ENCODE results near the gene L3MBTL3. TPM values are rescaled to one million over a fixed set of nuclear protein-coding genes. Genes with fewer than 3 reads are reported as not detected.

The L3MBTL3 gene
- total RNA-seq, 1 donor from 2014 or later = 5.5 TPM

DNA sequence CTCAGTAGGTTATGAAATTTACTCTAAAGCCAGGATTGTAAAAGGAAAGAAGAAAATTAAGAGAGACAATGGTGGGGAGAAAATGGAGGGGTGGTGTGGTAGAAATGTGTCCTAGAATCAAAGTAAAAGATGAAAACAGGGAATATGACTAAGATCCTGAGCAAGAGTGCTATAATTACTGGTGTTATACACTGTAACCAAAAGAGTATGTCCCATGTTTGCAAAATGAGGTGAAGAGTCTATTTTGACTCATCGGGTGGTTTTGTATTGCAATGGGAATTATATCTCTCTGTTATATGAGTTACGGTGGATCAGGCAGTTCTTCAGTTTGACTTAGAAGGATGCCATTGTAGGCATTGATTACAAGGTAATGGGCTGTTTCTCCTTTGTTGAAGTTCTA lies 8.5 kb downstream of the L3MBTL3 start:
- DNase-seq (ENCODE audit: low spot score) (no peak), ATAC-seq (no peak)

DNA sequence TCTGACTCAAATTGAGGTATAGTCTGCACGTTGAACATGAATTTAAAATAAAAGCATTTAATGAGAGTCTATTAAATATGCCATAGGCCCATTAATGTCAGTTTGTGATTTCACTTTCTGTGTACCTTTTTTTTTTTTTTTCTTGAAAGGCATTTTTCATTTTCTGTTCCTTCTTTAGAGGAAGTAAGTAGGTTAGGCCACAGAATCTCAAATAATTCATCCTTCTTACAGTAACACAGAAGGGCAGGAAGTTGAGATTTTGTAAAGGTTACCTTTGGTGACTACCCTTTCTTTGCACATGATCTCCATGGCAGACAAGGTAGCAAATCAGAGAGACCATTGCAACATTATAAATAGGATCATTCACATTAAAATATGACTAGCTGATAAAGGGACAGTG lies 9.6 kb downstream of the L3MBTL3 start:
- ATAC-seq = no peak
- no peak for DNase-seq (ENCODE audit: low spot score)

DNA sequence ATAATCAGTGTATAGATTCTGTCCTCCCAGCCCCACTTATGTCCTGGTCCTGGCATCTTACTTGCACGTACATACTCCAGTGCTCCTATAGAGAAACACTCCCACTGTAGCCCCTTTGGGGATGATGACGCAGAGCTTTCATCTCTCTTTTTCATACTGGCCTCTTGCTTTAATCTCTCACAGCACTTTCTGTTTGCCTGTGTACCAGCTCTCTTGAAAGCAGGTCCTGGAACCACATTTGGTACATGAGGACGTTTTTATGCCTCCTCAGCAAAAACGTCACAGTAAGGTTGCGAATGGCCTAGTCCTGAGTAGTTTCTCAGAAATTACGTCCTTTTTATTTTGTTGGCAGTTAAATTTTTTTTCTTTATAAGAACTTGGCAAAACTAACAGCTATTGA lies 10.8 kb downstream of the L3MBTL3 start:
- DNase-seq (ENCODE audit: low spot score) = no peak
- no peak for ATAC-seq

DNA sequence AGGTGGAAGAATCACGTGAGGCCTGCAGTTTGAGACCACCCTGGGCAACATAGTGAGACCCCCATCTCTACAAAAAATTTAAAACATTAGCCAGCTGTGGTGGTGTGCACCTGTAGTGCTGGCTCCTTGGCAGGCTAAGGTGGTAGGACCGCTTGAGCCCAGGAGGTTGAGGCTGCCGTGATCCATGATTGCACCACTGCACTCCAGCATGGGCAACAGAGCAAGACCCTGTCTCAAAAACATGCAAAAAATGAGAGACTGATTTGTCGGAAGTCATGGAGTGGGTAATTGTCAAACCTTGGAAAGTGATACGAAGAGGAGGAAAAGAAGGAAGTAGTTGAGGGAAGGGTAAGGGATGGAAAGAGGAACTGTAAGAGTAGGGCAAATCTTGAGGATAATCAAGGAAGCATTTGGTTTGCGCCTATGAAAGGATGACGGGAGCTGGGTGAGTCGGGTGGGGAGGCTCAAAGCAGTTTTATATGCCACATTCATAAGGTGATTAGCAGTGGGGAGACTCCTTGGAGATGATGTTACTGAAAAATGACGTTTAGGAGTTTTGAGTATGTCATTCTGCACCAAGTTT lies 14.5 kb downstream of the L3MBTL3 start:
- ATAC-seq = no peak
- no peak for DNase-seq (ENCODE audit: low spot score)

DNA sequence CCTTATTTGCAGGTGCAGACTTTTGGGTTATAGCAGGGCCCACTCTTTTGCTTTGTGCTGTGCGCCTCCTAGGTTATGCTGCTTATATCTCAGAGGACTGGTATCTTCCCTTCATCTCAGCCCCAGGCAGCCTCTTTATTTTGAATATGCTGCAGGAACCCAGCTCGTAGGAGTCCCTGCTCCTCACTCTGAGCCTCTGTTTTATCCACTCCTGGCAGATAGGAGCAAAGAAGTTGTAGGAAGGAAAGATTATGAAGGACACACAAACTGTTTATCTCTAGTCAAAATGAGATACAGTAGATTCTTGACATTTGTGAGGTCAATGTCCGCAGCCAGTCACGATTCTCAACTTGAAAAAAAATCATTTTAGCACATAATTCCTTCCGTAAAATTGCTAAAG lies 15.6 kb downstream of the L3MBTL3 start:
- DNase-seq (ENCODE audit: low spot score) = no peak
- no peak for ATAC-seq

DNA sequence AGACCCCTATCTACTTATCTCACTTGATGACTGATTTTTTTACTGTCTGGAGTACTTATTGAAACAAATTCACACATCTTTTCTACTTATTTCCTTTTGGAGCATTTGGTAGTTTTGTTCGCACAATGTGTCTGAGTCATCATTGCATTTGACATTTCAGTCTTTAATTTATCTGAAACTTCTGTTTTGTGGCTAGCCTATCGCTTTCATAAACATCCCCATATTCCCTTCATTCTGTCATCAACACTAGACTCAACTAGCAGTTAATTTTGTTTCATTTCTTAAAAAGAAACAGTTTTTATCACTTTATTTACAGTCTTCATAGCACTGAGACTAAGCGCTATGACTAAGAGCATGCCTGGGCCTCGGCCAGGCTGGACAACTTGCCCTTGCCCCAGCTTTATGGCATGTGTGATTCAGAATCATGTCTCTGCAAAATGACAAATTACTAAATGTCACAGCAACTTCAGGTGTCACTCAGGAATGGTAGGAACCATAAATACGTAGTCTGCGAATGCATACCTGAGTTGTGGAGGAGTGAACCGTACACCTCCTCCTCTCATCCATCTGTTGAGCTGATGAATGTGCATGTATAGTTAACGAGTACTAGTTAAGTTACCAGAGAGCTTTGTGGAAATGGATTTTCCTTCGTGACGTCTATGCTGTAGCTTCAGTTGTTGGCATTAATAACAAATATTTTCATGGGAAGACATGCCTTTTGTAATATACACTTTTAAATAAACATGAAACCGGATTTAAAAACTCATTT lies 16.2 kb downstream of the L3MBTL3 start:
- DNase-seq (ENCODE audit: low spot score) = no peak
- no peak for ATAC-seq

DNA sequence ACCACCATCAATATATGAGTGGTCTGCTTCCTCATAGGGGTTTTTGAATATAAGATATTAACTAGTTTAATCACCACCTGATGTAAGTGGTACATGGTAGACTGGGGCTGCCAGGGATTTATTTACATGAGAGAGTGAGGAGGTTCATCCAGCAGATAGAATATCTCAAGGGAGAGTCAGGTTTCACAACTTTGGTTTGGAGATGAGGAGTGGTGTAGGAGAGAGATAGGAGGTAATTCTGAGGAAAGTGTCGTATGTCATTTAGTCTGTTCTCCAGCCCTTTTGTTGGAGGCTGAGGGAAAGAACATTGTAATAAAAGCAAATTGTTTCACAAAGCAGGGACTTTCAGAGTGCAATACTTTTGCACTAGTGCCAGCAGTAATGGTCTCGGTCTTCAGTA lies 16.8 kb downstream of the L3MBTL3 start:
- ATAC-seq (no peak), DNase-seq (ENCODE audit: low spot score) (no peak)

DNA sequence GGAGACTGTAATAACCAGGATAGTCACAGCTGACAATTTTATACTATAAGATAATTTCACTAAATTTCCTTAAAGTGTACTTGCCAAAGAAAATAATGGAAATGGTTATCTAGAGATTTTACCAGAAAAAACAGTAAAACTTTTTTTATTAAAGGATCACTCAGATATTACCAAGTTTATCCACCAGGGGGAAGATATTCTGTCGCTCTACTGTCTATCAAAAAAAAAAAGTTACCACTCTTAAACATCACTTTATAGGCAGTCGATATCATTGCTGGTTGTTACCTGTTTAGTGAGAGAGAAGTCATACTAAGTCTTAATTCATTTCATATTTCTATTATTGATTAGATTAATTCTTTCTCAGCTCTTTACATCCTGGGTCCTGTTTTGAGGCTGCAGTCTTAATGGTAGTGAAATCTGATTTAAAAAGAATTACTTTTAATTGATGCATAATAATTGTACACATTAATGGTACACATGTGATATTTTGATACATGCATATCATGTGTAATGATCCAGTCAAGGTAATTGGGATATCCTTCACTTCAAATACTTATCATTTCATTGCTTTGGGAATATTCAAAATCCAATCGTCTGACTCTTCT lies 18.9 kb downstream of the L3MBTL3 start:
- ATAC-seq (no peak), DNase-seq (ENCODE audit: low spot score) (no peak)

DNA sequence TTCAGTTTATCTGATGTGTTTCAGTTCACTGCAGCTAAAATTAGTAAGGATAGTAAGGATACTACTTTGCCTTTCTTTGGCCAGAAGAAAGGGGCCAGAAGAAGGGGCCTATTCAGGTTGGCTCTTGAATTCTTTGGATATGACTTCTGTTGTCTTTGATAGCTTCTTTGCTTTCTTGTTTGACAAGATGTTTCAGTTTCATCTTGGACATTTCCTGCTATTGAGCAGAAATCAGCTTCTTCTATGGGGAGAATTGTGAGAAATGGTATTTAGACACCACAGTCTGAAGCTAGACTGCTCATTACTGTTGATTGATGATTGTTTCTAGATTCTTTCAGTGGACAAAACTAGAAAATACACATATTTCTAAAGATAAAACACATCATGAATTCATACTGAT lies 23.2 kb downstream of the L3MBTL3 start:
- ATAC-seq = no peak
- DNase-seq (ENCODE audit: low spot score) = no peak

DNA sequence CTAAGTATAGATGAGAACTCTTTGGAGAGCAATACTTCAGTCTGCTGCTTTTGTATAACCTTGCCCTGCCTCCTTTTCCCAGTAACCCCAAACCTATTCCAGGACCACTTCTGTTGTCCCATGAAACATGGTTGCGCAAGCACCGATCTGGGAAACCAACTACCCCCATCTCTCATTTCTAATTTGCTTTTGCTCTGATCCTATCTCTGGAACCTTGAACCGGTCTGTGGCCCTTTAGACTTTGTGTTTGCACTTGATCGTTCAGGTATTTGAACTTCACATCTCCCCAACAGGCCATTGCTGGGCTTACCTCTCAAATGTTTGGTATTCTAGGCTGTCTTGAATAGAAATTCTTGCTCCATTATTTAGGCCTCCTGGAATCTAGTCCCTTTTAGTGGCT lies 25.0 kb downstream of the L3MBTL3 start:
- ATAC-seq = peak; percentile 89
- DNase-seq (ENCODE audit: low spot score) = peak; percentile 71

DNA sequence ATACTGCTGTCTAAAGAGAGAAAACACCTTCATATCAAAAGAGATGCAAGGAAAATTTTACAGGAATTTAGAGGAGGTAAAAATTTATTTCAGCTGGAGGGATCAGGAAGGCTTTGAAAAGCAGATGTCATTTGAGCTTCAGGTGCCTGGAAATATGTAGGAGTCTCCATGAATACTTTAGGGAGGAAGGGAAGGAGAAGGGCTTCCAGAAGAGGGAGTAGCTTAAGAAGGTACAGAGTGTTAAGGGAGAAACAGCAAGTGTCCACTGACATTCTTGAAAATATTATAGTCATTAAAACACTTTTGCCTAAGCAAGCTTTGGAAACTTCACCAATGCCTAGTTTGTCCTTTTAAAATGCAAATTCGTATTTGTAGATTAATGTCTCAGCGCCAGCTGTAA lies 27.2 kb downstream of the L3MBTL3 start:
- DNase-seq (ENCODE audit: low spot score) = no peak
- ATAC-seq = no peak

DNA sequence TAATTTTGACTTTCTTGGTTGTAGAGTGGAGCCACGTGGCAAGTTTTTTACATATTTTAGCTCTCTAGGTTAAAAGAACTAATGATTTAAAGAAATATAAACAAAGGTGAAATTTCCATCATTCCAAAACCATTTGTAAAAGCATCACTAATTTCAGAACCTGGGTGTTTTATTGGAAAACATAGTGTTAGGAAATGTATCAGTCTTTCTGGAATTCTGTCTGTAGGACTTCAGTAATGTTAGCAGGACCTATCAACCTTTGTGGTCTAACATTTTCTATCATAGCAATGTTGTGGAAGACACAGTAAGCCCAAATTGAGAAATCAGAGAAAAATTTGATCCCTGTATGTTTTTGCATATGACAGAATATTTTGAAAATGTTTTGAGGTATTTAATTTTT lies 28.3 kb downstream of the L3MBTL3 start:
- ATAC-seq (no peak), DNase-seq (ENCODE audit: low spot score) (no peak)

DNA sequence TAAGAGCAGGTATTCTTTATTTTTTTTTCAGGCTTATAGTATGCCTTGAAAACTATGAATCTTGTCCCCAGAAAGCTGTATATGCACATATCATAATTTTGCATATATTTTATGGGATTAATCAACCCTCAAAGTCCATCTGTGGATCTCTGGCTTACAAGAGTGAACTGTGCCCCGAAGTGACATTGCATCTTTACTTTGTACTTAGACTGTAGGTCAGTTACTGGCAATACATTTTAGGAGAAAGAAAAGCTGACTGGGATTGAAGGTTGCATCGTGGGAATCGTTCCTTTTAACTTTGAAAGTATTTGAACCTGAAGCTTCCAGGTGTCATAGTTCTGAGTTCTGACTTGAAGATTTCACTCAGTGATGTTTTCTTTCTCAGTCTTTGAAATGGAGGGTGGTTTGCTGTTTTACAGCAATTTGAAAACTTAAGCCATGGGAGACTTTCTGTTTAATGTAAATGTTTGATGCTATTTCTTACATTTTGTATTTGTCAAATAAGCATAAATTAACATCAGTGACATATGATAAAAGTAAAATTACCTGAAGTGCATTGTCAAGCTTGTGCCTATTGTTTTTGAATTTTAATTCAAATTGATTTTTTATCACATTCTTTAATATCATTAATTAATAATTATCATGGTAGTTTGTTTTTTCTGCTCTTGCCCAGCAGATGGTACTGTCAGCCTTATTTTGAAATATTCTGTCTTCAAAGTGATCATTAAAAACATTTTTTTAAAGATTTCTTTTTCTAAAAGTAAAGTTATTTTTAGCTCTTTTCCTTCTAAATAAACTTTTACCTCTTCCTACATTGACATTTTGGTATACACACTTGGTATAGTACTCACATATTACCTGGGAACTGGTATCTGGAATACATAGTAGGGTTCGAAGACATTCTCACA lies 29.0 kb downstream of the L3MBTL3 start:
- DNase-seq (ENCODE audit: low spot score) (no peak), ATAC-seq (peak; percentile 62)

DNA sequence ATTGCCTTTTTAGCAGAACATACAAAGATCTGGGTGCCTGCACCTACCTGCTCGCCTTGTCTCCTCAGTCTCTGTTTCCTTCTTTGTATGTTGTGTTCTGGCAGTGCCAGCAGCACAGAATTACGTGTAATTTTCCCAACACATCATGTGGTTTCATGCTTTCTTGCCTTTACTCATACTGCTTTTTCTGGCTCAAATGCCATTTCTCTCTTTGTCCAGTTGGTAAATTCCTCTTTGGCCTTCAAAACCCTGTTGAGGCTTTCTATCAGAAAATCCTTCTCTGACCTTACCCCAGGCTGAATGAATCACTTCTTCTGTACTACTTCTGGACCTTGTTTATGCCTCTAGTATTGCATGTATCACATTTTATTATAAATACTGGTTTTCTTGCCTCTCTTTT lies 31.8 kb downstream of the L3MBTL3 start:
- no peak for ATAC-seq

DNA sequence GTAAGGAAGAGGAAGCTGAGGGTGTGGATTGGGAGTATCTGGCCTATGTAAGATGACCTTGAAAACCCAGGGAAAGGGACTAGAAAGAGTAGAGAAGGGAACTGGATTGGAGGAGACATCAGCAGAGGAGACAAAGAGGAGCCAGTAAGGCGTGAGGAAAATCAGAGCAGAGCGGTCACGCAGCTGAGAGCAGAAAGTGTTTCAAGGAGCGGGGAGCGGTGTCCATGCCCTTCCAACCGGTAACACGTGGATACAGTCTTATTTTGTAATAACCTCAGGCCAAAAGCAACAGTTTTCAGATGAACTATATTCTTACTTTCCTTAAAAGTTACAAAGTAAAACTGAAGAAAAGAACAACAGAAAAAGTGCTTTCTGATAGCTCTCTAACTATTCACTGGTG lies 36.3 kb downstream of the L3MBTL3 start:
- ATAC-seq (no peak), DNase-seq (ENCODE audit: low spot score) (no peak)

More for the DNA sequence above, 31.8 kb downstream of the L3MBTL3 start:
- no peak for DNase-seq (ENCODE audit: low spot score)

DNA sequence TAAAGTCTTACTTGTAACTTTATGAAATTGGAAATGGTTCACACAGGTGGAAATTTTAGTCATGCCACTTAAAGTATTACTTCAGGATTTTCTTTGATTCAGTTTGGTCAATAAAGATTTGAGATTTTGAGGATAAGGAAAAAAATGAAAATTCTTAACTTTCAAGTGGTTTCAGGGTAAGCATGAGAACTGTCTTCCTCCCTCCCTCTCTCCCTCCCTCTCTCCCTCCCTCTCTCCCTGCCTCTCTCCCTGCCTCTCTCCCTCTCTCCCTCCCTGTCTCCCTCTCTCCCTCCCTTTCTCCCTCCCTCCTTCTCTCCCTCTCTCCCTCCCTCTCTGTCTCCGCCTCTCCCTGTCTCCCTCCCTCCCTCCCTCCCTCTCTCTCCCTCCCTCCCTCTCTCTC lies 36.9 kb downstream of the L3MBTL3 start:
- no peak for ATAC-seq
- DNase-seq (ENCODE audit: low spot score) = no peak

DNA sequence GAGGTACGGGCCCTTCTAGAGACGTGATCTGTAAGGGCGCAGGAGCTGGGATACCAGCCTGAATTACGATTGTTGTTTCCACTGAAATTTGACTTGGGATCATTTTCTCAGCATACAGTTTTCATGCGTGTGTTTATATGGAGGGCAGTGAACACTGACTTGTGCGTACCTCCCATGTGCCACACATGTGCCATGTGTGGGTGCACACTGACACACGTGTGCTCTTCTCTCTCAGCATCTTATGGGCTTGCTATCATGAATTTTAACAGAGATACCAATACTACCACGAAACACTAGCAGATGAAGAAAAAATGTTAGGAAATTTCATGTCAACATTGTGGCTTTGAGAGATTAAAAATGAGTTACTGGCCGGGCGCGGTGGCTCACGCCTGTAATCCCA lies 39.1 kb downstream of the L3MBTL3 start:
- no peak for DNase-seq (ENCODE audit: low spot score)
- no peak for ATAC-seq

DNA sequence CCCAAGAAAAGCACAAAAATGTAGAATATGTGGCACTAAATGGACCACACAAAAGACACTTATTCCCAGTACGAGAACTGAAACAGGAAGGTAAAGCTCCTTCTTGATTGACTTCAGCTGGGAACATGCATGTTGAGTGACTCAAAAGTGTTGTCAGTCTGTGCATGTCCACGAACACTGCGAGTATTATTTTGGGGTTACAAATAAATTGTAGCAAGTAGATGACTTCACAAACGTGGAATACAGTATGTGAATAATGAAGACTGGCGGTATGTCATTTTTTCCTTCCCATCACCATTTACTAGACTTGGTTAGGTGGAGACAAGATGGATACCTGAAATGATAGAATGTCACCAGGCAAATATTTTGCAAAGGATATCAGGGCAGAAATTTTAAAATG lies 45.4 kb downstream of the L3MBTL3 start:
- DNase-seq (ENCODE audit: low spot score) = no peak
- ATAC-seq = no peak

DNA sequence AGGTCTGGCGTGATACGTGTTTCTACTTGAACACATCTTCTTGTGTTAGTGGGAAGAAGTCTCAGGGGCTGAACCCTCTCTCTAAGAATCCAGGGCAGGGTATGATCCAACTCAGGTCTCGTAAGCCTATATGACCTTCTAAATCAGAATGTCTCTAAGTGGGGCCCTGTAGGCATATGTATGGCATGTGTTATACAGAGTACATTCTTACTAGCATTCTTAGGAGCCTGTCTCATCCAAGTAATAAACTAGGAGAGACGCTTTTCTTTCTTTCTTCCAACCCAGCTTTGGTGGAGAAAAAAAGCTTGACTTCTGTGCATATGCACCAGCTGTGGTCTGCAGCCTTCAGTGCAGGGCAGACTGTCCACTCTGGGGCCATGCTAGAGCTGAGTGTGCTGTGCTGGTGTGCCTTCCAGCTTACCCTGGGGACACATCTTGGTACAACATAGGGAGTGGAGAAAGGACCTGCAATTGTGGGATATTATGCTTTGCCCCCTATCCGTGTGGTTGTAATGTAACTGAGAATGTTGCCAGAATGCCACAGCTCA lies 47.3 kb downstream of the L3MBTL3 start:
- no peak for ATAC-seq
- DNase-seq (ENCODE audit: low spot score) = no peak

DNA sequence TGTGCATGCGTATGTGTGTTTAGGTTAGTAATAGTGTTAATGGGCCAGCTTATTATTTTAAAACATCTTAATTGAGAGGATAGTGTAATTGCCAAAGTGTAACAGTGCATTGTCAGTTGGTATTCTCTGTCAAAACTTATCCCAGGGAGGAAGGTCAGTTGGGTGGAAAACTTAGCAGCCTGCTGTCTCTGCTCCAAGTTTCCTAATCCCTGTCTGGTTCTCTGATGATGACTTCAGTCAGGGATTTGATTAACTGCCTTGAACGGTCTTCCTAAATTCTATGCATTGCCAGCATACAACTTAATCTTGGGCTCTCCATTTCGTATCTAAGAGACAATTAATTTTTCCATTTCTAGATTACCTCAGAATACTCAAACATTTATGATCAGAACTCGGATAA lies 51.1 kb downstream of the L3MBTL3 start:
- DNase-seq (ENCODE audit: low spot score) (no peak), ATAC-seq (no peak)

DNA sequence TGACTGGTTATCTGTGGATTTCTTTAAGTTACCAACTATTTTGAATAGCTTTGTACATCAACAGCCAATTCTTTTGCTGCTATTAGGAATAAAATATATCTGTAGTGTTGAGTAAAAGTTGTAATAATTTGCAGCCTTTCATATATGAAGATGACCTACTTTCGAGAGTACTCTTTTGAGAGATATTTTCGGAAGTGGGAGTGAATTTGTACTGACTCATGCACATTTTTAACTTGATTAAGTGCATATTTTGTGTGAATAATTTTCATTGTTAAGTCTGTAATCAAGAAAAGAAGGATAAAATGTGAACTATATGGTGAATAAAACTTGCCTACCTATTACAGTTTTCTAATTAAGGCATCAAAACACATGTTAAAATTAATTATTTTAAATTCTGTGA lies 51.9 kb downstream of the L3MBTL3 start:
- DNase-seq (ENCODE audit: low spot score) (no peak), ATAC-seq (no peak)

All from left lobe of liver (tissue), 2 donors.